ENCODE results near the gene ASTL.
A peak's percentile ranks its signal among the peaks of the same experiment; 100 is the strongest.

The ASTL gene

GRCh38 chr2:96110621-96111256 is 27.6 kb downstream of the ASTL start:
- TF ChIP-seq CTCF (IDR thresholded peaks at IDR 0.05): no peak
- Histone ChIP-seq H3K4me1 (peaks cover 0 to 10% (median 0%) of the 10 kb centered on the region in 4 donors), H3K27me3 (peaks cover 0 to 34% of the 10 kb centered on the region in 2 donors), H3K36me3 (no peaks in the 10 kb centered on the region), H3K27ac (no peak overlapping the region), H3K4me3 (no peak overlapping the region), H3K9me3 (peaks cover 0 to 4% (median 3%) of the 10 kb centered on the region in 3 donors)
- peak in 1 of 2 donors; percentile 43 for DNase-seq
- intact Hi-C loops (cut with DNase I; ENCODE audit: low total_unique reads): loop anchor here (10.0 kb wide), 1 partner anchor 86 kb away; no protein-coding TSS in a partner anchor

GRCh38 chr2:96109931-96110511 is 28.3 kb downstream of the ASTL start:
- no peak for TF ChIP-seq CTCF (IDR thresholded peaks at IDR 0.05)
- H3K27ac ChIP-seq: no peak overlapping the region

GRCh38 chr2:96109361-96109680 is 29.0 kb downstream of the ASTL start:
- Histone ChIP-seq H3K4me3 (no peak overlapping the region), H3K9me3 (peaks cover 0 to 16% (median 11%) of the 10 kb centered on the region in 3 donors), H3K27me3 (peaks cover 0 to 20% of the 10 kb centered on the region in 2 donors), H3K27ac (no peak overlapping the region), H3K36me3 (no peaks in the 10 kb centered on the region), H3K4me1 (peaks cover 0 to 10% (median 0%) of the 10 kb centered on the region in 4 donors)
- TF ChIP-seq CTCF (IDR thresholded peaks at IDR 0.05): no peak
- intact Hi-C loops (cut with DNase I; ENCODE audit: low total_unique reads): no loop called here
- peak in 1 of 2 donors; percentile 60 for DNase-seq

More at GRCh38 chr2:96109931-96110511, 28.3 kb downstream of the ASTL start:
- peaks cover 0 to 27% of the 10 kb centered on the region in 2 donors for H3K27me3 ChIP-seq
- H3K36me3 ChIP-seq: no peaks in the 10 kb centered on the region
- peaks cover 0 to 11% (median 10%) of the 10 kb centered on the region in 3 donors for H3K9me3 ChIP-seq
- intact Hi-C loops (cut with DNase I; ENCODE audit: low total_unique reads): loop anchor here (10.0 kb wide), 1 partner anchor 85 kb away; no protein-coding TSS in a partner anchor
- no peak overlapping the region for H3K4me3 ChIP-seq
- peaks cover 0 to 10% (median 0%) of the 10 kb centered on the region in 4 donors for H3K4me1 ChIP-seq
- DNase-seq: peak in 1 of 2 donors; percentile 53

GRCh38 chr2:96108541-96109360 is 29.6 kb downstream of the ASTL start:
- H3K36me3 ChIP-seq: no peaks in the 10 kb centered on the region
- H3K9me3 ChIP-seq: peaks cover 0 to 16% (median 11%) of the 10 kb centered on the region in 3 donors
- DNase-seq: peak in 1 of 2 donors; percentile 50
- H3K27me3 ChIP-seq: peaks cover 0 to 19% of the 10 kb centered on the region in 2 donors
- intact Hi-C loops (cut with DNase I; ENCODE audit: low total_unique reads): no loop called here
- H3K4me3 ChIP-seq: no peak overlapping the region
- no peak overlapping the region for H3K27ac ChIP-seq
- H3K4me1 ChIP-seq: peaks cover 0 to 10% (median 0%) of the 10 kb centered on the region in 4 donors
- TF ChIP-seq CTCF (IDR thresholded peaks at IDR 0.05): no peak

- Histone ChIP-seq H3K36me3 (no peaks in the 10 kb centered on the region), H3K9me3 (peaks cover 0 to 16% (median 11%) of the 10 kb centered on the region in 3 donors), H3K4me3 (no peak overlapping the region), H3K27me3 (peaks cover 0 to 19% of the 10 kb centered on the region in 2 donors), H3K27ac (no peak overlapping the region), H3K4me1 (peaks cover 0 to 10% (median 0%) of the 10 kb centered on the region in 4 donors)
- DNase-seq: peak in 1 of 2 donors; percentile 52
- TF ChIP-seq CTCF (IDR thresholded peaks at IDR 0.05): no peak
- intact Hi-C loops (cut with DNase I; ENCODE audit: low total_unique reads): no loop called here
Measured at GRCh38 chr2:96108151-96108540, 30.2 kb downstream of the ASTL start.

Data from tibial artery (tissue), 4 donors.